ENCODE measurements around the gene DYNC1H1. TPM values are rescaled to one million over a fixed set of nuclear protein-coding genes. Genes with fewer than 3 reads are reported as not detected.

The DYNC1H1 gene
- polyA plus RNA-seq, 1 donor from 2014 or later = 298 TPM

DNA sequence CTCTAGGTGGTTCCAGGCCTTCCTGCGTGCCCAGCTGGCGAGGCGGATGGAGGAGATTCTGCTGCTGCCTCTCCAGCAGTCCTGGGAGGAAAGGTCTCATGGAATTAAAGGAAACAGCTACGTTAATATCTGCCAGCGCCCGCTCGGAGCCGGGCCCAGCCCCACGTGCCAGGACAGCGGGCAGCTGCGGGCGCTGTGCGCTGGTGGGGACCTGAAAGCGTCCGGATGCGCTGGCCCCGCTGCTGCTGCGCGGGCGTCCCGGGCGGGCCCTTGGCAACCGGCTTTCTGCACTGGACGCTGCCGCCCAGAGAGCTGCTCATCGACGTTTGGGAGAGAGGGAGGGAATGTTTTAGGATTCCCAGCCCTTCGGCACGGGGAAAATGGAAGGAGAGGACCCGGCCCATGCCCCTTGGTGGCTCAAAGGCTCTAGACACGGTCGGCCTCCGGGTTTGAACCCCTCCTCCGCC lies 8.6 kb upstream of the DYNC1H1 start:
- Histone ChIP-seq H3K79me2 (replicated peaks; ENCODE audit: insufficient read depth, low read length) (no peaks in the 10 kb centered on the region), H3F3A (ENCODE audit: insufficient read depth, low read length, poor library complexity, severe bottlenecking) (no peaks in the 10 kb centered on the region), H4K20me1 (ENCODE audit: insufficient read depth) (no peaks in the 10 kb centered on the region), H2AFZ (ENCODE audit: low read depth, low read length) (no peak overlapping the region), H3K27ac (ENCODE audit: low read length) (no peak overlapping the region), H3K27me3 (ENCODE audit: insufficient read depth, low read depth, low read length) (no peaks in the 10 kb centered on the region), H3K9me3 (ENCODE audit: low read length) (no peaks in the 10 kb centered on the region), H3K9me2 (ENCODE audit: insufficient read depth, low read length) (no peaks in the 10 kb centered on the region), H3K4me3 (ENCODE audit: low read length) (no peak overlapping the region), H3K9ac (ENCODE audit: low read length) (no peak overlapping the region), H3K4me2 (ENCODE audit: low read length) (no peak overlapping the region), H3K36me3 (ENCODE audit: insufficient read depth, low read length) (no peaks in the 10 kb centered on the region)
- TF ChIP-seq MXI1 (conservative IDR thresholded peaks at IDR 0.05; ENCODE audit: poor library complexity, severe bottlenecking) (no peak), RAD21 (conservative IDR thresholded peaks at IDR 0.05) (no peak), SMC3 (conservative IDR thresholded peaks at IDR 0.05; ENCODE audit: poor library complexity) (no peak), POLR2AphosphoS5 (IDR thresholded peaks at IDR 0.05) (no peak), EP300 (conservative IDR thresholded peaks at IDR 0.05; ENCODE audit: poor library complexity, severe bottlenecking) (no peak), TAF1 (IDR thresholded peaks at IDR 0.05; ENCODE audit: low read depth) (no peak), EZH2 (IDR thresholded peaks at IDR 0.05; ENCODE audit: borderline replicate concordance, insufficient read depth, low read length, poor library complexity, severe bottlenecking) (no peak)
- TF ChIP-seq, protein P1, sequence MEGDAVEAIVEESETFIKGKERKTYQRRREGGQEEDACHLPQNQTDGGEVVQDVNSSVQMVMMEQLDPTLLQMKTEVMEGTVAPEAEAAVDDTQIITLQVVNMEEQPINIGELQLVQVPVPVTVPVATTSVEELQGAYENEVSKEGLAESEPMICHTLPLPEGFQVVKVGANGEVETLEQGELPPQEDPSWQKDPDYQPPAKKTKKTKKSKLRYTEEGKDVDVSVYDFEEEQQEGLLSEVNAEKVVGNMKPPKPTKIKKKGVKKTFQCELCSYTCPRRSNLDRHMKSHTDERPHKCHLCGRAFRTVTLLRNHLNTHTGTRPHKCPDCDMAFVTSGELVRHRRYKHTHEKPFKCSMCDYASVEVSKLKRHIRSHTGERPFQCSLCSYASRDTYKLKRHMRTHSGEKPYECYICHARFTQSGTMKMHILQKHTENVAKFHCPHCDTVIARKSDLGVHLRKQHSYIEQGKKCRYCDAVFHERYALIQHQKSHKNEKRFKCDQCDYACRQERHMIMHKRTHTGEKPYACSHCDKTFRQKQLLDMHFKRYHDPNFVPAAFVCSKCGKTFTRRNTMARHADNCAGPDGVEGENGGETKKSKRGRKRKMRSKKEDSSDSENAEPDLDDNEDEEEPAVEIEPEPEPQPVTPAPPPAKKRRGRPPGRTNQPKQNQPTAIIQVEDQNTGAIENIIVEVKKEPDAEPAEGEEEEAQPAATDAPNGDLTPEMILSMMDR (IDR thresholded peaks at IDR 0.05; ENCODE audit: poor library complexity, severe bottlenecking) = no peak
- TF ChIP-seq, protein P2, sequence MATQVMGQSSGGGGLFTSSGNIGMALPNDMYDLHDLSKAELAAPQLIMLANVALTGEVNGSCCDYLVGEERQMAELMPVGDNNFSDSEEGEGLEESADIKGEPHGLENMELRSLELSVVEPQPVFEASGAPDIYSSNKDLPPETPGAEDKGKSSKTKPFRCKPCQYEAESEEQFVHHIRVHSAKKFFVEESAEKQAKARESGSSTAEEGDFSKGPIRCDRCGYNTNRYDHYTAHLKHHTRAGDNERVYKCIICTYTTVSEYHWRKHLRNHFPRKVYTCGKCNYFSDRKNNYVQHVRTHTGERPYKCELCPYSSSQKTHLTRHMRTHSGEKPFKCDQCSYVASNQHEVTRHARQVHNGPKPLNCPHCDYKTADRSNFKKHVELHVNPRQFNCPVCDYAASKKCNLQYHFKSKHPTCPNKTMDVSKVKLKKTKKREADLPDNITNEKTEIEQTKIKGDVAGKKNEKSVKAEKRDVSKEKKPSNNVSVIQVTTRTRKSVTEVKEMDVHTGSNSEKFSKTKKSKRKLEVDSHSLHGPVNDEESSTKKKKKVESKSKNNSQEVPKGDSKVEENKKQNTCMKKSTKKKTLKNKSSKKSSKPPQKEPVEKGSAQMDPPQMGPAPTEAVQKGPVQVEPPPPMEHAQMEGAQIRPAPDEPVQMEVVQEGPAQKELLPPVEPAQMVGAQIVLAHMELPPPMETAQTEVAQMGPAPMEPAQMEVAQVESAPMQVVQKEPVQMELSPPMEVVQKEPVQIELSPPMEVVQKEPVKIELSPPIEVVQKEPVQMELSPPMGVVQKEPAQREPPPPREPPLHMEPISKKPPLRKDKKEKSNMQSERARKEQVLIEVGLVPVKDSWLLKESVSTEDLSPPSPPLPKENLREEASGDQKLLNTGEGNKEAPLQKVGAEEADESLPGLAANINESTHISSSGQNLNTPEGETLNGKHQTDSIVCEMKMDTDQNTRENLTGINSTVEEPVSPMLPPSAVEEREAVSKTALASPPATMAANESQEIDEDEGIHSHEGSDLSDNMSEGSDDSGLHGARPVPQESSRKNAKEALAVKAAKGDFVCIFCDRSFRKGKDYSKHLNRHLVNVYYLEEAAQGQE (IDR thresholded peaks at IDR 0.05; ENCODE audit: borderline replicate concordance) = no peak

DNA sequence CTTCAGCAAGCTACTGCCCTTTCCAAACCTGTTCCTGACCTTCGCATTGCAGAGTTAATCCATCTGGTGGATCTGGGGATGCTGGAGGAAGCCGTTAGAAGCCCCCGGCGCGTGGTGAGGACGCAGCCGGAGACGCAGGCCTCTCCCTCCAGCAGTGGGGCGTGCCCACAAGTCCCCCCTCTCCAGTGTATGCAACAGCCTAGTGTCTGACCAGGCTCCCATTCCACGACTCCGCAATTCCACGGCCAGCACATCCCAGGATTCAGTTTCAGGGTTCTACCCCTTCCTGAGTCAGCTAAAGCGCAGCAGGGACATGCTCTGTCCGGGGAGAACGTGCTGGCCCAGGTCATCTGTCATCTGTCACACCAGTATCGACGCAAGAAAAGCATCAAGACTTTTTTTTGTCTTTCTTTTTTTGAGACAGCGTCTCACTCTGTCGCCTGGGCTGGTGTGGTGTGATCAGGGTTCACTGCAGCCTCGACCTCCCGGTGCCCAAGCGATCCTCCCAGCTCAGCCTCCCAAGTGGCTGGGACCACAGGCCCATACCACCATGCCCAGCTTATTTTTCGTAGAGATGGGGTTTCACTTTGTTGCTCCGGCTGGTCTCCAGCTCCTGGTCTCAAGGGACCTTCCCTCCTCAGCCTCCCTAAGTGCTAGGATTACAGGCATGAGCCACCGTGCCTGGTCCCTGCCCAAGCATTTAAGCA lies 8.0 kb upstream of the DYNC1H1 start:
- Histone ChIP-seq H3K27ac (ENCODE audit: low read length) (no peak overlapping the region), H4K20me1 (ENCODE audit: insufficient read depth) (no peaks in the 10 kb centered on the region), H3K9me3 (ENCODE audit: low read length) (no peaks in the 10 kb centered on the region), H3K4me3 (ENCODE audit: low read length) (no peak overlapping the region), H3K4me2 (ENCODE audit: low read length) (no peak overlapping the region), H3K9me2 (ENCODE audit: insufficient read depth, low read length) (no peaks in the 10 kb centered on the region), H3F3A (ENCODE audit: insufficient read depth, low read length, poor library complexity, severe bottlenecking) (no peaks in the 10 kb centered on the region), H3K36me3 (ENCODE audit: insufficient read depth, low read length) (no peaks in the 10 kb centered on the region), H3K79me2 (replicated peaks; ENCODE audit: insufficient read depth, low read length) (no peaks in the 10 kb centered on the region), H2AFZ (ENCODE audit: low read depth, low read length) (no peak overlapping the region), H3K9ac (ENCODE audit: low read length) (no peak overlapping the region), H3K27me3 (ENCODE audit: insufficient read depth, low read depth, low read length) (no peaks in the 10 kb centered on the region)
- TF ChIP-seq POLR2AphosphoS5 (IDR thresholded peaks at IDR 0.05) (no peak), RAD21 (conservative IDR thresholded peaks at IDR 0.05) (no peak), MXI1 (conservative IDR thresholded peaks at IDR 0.05; ENCODE audit: poor library complexity, severe bottlenecking) (no peak), TAF1 (IDR thresholded peaks at IDR 0.05; ENCODE audit: low read depth) (no peak), EP300 (conservative IDR thresholded peaks at IDR 0.05; ENCODE audit: poor library complexity, severe bottlenecking) (no peak), SMC3 (conservative IDR thresholded peaks at IDR 0.05; ENCODE audit: poor library complexity) (no peak), EZH2 (IDR thresholded peaks at IDR 0.05; ENCODE audit: borderline replicate concordance, insufficient read depth, low read length, poor library complexity, severe bottlenecking) (no peak)
- TF ChIP-seq, protein P1 (IDR thresholded peaks at IDR 0.05; ENCODE audit: poor library complexity, severe bottlenecking) = no peak
- TF ChIP-seq, protein P2 (IDR thresholded peaks at IDR 0.05; ENCODE audit: borderline replicate concordance) = no peak
